ENCODE results near the gene SSRP1. TPM values are rescaled to one million over a fixed set of nuclear protein-coding genes. Genes with fewer than 3 reads are reported as not detected.
A peak's percentile ranks its signal among the peaks of the same experiment; 100 is the strongest.

Gene SSRP1
- total and polyA plus RNA-seq, 2 of the 13 experiments (the other 11 are each of a cell fraction or from before 2014, with no cell fraction given): 93.6 to 129 TPM

DNA sequence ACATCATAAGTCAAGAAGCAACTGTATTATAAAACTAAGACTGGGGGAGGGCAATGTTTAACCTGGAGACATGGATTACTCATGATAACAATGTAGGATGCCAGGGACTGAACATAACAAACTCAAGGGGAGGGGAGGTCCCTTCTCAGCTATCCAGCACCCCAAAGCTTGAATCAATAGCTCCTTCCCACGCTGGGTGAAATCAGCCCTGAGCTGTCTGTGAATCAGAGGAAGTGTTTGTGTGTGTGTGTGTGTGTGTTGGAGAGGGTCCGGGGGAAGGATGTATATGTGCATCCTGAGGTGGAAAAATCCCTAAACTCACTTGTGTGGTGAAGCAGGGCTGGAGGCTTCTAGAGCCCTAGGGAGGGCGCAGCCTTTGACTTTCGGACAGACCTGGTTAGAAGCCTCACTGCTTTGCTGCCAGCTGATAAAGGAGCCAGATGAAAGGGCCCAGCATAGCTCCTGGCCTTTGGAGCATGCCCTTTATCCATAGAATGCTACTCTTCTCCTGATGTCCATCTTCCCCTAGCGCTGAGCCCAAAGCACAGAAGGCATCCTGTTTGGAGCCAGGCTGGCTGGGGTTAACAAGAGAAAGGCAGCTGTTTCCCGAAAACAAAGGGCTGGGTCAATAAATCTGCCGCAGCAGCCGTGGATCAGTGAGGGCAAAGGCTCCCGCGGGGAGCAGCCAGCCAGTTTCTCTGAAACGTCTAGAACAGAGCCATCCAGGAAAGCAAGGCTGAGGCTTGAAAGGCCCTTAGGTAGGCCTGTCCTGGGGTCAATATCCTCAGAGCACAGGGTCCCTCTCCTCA, 46.7 kb downstream of the SSRP1 start (continued):
- TF ChIP-seq, protein P1, sequence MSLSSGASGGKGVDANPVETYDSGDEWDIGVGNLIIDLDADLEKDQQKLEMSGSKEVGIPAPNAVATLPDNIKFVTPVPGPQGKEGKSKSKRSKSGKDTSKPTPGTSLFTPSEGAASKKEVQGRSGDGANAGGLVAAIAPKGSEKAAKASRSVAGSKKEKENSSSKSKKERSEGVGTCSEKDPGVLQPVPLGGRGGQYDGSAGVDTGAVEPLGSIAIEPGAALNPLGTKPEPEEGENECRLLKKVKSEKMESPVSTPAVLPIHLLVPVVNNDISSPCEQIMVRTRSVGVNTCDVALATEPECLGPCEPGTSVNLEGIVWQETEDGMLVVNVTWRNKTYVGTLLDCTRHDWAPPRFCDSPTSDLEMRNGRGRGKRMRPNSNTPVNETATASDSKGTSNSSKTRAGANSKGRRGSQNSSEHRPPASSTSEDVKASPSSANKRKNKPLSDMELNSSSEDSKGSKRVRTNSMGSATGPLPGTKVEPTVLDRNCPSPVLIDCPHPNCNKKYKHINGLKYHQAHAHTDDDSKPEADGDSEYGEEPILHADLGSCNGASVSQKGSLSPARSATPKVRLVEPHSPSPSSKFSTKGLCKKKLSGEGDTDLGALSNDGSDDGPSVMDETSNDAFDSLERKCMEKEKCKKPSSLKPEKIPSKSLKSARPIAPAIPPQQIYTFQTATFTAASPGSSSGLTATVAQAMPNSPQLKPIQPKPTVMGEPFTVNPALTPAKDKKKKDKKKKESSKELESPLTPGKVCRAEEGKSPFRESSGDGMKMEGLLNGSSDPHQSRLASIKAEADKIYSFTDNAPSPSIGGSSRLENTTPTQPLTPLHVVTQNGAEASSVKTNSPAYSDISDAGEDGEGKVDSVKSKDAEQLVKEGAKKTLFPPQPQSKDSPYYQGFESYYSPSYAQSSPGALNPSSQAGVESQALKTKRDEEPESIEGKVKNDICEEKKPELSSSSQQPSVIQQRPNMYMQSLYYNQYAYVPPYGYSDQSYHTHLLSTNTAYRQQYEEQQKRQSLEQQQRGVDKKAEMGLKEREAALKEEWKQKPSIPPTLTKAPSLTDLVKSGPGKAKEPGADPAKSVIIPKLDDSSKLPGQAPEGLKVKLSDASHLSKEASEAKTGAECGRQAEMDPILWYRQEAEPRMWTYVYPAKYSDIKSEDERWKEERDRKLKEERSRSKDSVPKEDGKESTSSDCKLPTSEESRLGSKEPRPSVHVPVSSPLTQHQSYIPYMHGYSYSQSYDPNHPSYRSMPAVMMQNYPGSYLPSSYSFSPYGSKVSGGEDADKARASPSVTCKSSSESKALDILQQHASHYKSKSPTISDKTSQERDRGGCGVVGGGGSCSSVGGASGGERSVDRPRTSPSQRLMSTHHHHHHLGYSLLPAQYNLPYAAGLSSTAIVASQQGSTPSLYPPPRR (CRISPR knock-in tag; IDR thresholded peaks at IDR 0.05; ENCODE audit: borderline replicate concordance): no peak
- TF ChIP-seq HDAC1 (CRISPR knock-in tag; IDR thresholded peaks at IDR 0.05) (no peak), ZFP90 (CRISPR knock-in tag; IDR thresholded peaks at IDR 0.05; ENCODE audit: borderline replicate concordance) (no peak), ZNF562 (CRISPR knock-in tag; IDR thresholded peaks at IDR 0.05; ENCODE audit: borderline replicate concordance) (no peak), DNMT1 (CRISPR knock-in tag; IDR thresholded peaks at IDR 0.05) (no peak), ZNF333 (CRISPR knock-in tag; IDR thresholded peaks at IDR 0.05; ENCODE audit: borderline replicate concordance) (no peak), ZNF564 (CRISPR knock-in tag; IDR thresholded peaks at IDR 0.05) (no peak), IKZF4 (CRISPR knock-in tag; IDR thresholded peaks at IDR 0.05; ENCODE audit: borderline replicate concordance, low read depth, not compliant biosample characterization) (no peak), SALL1 (CRISPR knock-in tag; IDR thresholded peaks at IDR 0.05) (0 out of 2 replicates have a peak, but pooled peaks have one; percentile 20), MIER3 (CRISPR knock-in tag; IDR thresholded peaks at IDR 0.05; ENCODE audit: borderline replicate concordance) (no peak), ZNF598 (CRISPR knock-in tag; IDR thresholded peaks at IDR 0.05; ENCODE audit: borderline replicate concordance) (0 out of 2 replicates have a peak, but pooled peaks have one; percentile 28)
- TF ChIP-seq, protein P2, sequence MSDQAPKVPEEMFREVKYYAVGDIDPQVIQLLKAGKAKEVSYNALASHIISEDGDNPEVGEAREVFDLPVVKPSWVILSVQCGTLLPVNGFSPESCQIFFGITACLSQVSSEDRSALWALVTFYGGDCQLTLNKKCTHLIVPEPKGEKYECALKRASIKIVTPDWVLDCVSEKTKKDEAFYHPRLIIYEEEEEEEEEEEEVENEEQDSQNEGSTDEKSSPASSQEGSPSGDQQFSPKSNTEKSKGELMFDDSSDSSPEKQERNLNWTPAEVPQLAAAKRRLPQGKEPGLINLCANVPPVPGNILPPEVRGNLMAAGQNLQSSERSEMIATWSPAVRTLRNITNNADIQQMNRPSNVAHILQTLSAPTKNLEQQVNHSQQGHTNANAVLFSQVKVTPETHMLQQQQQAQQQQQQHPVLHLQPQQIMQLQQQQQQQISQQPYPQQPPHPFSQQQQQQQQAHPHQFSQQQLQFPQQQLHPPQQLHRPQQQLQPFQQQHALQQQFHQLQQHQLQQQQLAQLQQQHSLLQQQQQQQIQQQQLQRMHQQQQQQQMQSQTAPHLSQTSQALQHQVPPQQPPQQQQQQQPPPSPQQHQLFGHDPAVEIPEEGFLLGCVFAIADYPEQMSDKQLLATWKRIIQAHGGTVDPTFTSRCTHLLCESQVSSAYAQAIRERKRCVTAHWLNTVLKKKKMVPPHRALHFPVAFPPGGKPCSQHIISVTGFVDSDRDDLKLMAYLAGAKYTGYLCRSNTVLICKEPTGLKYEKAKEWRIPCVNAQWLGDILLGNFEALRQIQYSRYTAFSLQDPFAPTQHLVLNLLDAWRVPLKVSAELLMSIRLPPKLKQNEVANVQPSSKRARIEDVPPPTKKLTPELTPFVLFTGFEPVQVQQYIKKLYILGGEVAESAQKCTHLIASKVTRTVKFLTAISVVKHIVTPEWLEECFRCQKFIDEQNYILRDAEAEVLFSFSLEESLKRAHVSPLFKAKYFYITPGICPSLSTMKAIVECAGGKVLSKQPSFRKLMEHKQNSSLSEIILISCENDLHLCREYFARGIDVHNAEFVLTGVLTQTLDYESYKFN (CRISPR knock-in tag; conservative IDR thresholded peaks at IDR 0.05): 0 out of 2 replicates have a peak, but pooled peaks have one; percentile 33
- TF ChIP-seq, protein P3, sequence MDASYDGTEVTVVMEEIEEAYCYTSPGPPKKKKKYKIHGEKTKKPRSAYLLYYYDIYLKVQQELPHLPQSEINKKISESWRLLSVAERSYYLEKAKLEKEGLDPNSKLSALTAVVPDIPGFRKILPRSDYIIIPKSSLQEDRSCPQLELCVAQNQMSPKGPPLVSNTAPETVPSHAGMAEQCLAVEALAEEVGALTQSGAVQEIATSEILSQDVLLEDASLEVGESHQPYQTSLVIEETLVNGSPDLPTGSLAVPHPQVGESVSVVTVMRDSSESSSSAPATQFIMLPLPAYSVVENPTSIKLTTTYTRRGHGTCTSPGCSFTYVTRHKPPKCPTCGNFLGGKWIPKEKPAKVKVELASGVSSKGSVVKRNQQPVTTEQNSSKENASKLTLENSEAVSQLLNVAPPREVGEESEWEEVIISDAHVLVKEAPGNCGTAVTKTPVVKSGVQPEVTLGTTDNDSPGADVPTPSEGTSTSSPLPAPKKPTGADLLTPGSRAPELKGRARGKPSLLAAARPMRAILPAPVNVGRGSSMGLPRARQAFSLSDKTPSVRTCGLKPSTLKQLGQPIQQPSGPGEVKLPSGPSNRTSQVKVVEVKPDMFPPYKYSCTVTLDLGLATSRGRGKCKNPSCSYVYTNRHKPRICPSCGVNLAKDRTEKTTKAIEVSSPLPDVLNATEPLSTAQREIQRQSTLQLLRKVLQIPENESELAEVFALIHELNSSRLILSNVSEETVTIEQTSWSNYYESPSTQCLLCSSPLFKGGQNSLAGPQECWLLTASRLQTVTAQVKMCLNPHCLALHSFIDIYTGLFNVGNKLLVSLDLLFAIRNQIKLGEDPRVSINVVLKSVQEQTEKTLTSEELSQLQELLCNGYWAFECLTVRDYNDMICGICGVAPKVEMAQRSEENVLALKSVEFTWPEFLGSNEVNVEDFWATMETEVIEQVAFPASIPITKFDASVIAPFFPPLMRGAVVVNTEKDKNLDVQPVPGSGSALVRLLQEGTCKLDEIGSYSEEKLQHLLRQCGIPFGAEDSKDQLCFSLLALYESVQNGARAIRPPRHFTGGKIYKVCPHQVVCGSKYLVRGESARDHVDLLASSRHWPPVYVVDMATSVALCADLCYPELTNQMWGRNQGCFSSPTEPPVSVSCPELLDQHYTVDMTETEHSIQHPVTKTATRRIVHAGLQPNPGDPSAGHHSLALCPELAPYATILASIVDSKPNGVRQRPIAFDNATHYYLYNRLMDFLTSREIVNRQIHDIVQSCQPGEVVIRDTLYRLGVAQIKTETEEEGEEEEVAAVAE (CRISPR knock-in tag; IDR thresholded peaks at IDR 0.05; ENCODE audit: borderline replicate concordance): no peak

Measured in HepG2 (cell line).